Osteoblast (primary cell): ENCODE data around the gene NANOS3. TPM values are rescaled to one million over a fixed set of nuclear protein-coding genes. Genes with fewer than 3 reads are reported as not detected.

Experiments used
- DNase-seq: peaks from one replicate; pipeline ENCODE4 v3.0.0; 2011; ENCODE audit warnings: low spot score, mixed read lengths; ENCODE audit not compliant: insufficient read length; ENCODE audit errors: missing footprints
- H2AFZ ChIP-seq: 2 replicates; pipeline ENCODE4 v1.6.0; 2011; ENCODE audit warnings: mild to moderate bottlenecking, low read length
- H3K27ac ChIP-seq: 2 replicates; pipeline ENCODE4 v1.5.1; 2011; ENCODE audit warnings: mild to moderate bottlenecking, low read depth, low read length, moderate library complexity
- H3K27me3 ChIP-seq: 2 replicates; pipeline ENCODE4 v1.6.0; 2012; ENCODE audit warnings: mild to moderate bottlenecking, control low read depth, inconsistent platforms, low read length, moderate library complexity; ENCODE audit not compliant: insufficient read depth
- H3K36me3 ChIP-seq: 2 replicates; pipeline ENCODE4 v1.5.1; 2011; ENCODE audit warnings: mild to moderate bottlenecking, low read length, control low read depth, moderate library complexity; ENCODE audit not compliant: insufficient read depth
- H3K4me1 ChIP-seq: 2 replicates; pipeline ENCODE4 v1.5.1; 2011; ENCODE audit warnings: mild to moderate bottlenecking, low read length, control low read depth, moderate library complexity; ENCODE audit not compliant: insufficient read depth
- H3K4me2 ChIP-seq: 2 replicates; pipeline ENCODE4 v1.6.0; 2011; ENCODE audit warnings: mild to moderate bottlenecking, low read length; ENCODE audit not compliant: insufficient read depth
- H3K4me3 ChIP-seq: fragments of 200-600 bp; sonication (generic); 3 replicates; pipeline ENCODE4 v1.5.1; 2012; ENCODE audit warnings: mild to moderate bottlenecking, low read length, inconsistent platforms; ENCODE audit not compliant: insufficient read depth
- H3K79me2 ChIP-seq: 2 replicates; pipeline ENCODE4 v1.6.0; 2012; ENCODE audit warnings: mild to moderate bottlenecking, low read length, control low read depth, inconsistent platforms; ENCODE audit not compliant: insufficient read depth
- H3K9me3 ChIP-seq: 2 replicates; pipeline ENCODE4 v1.5.1; 2011; ENCODE audit warnings: low read depth, low read length, control low read depth
- H4K20me1 ChIP-seq: 2 replicates; pipeline ENCODE4 v1.6.0; 2012; ENCODE audit warnings: mild to moderate bottlenecking, low read length, control low read depth; ENCODE audit not compliant: insufficient read depth
- CTCF ChIP-seq: IDR thresholded peaks from 2 replicates; pipeline ENCODE4 v1.5.1; 2011; ENCODE audit warnings: mild to moderate bottlenecking, low read depth, low read length, moderate library complexity; ENCODE audit errors: extremely low read depth
- total RNA-seq: library from RNA; depleted of rRNA; stranded (reverse); fragments of >200 nt; gene quantifications from 2 replicates; pipeline ENCODE4 v1.2.3, GENCODE V29; 2012

Gene NANOS3
- total RNA-seq, 1 donor: not detected

DNA sequence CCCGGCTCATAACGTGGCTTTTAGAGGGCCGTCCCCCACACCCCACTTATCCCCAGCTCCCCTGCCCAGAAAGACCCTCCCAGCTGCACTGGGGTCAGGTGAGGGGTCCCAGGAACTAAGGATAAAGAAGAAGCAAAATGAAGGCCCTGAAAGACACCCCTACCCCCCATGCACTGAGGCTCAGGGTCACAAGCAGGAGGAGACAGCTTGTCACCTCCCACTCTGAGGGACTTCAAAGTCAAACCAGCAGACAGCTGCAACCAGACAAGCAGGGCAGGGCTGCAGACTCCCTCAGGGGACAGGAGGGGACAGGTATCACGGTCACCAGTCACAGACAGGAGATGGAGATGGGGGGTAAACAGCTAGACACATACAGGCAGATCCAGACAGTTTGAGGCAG lies 6.1 kb upstream of the NANOS3 start:
- Histone ChIP-seq H3K4me3 (no peak overlapping the region), H3K4me1 (no peaks in the 10 kb centered on the region), H4K20me1 (no peaks in the 10 kb centered on the region), H3K4me2 (no peak overlapping the region), H3K9me3 (no peaks in the 10 kb centered on the region), H3K27ac (no peak overlapping the region), H3K36me3 (no peaks in the 10 kb centered on the region), H2AFZ (no peak overlapping the region), H3K79me2 (peaks cover 3% of the 10 kb centered on the region), H3K27me3 (peaks cover 8% of the 10 kb centered on the region)
- DNase-seq: peak; percentile 55
- no peak for TF ChIP-seq CTCF

- Histone ChIP-seq H3K27ac (no peak overlapping the region), H3K4me3 (peak overlapping the region; percentile 62), H3K4me1 (no peaks in the 10 kb centered on the region), H4K20me1 (no peaks in the 10 kb centered on the region), H3K79me2 (no peaks in the 10 kb centered on the region), H2AFZ (no peak overlapping the region), H3K4me2 (peak overlapping the region; percentile 52), H3K36me3 (no peaks in the 10 kb centered on the region), H3K27me3 (no peaks in the 10 kb centered on the region), H3K9me3 (no peaks in the 10 kb centered on the region)
- no peak for DNase-seq
- TF ChIP-seq CTCF: no peak
Measured at GRCh38 chr19:13872339-13872694, 4.6 kb upstream of the NANOS3 start.

- Histone ChIP-seq H3K79me2 (no peaks in the 10 kb centered on the region), H3K4me1 (no peaks in the 10 kb centered on the region), H3K9me3 (no peaks in the 10 kb centered on the region), H4K20me1 (no peaks in the 10 kb centered on the region), H3K27ac (no peak overlapping the region), H2AFZ (peak overlapping the region; percentile 67), H3K27me3 (no peaks in the 10 kb centered on the region), H3K4me3 (peak overlapping the region; percentile 62), H3K4me2 (peak overlapping the region; percentile 52), H3K36me3 (no peaks in the 10 kb centered on the region)
- peak; percentile 13 for TF ChIP-seq CTCF
- DNase-seq: peak; percentile 91
Measured at GRCh38 chr19:13872695-13873389, 4.1 kb upstream of the NANOS3 start.

DNA sequence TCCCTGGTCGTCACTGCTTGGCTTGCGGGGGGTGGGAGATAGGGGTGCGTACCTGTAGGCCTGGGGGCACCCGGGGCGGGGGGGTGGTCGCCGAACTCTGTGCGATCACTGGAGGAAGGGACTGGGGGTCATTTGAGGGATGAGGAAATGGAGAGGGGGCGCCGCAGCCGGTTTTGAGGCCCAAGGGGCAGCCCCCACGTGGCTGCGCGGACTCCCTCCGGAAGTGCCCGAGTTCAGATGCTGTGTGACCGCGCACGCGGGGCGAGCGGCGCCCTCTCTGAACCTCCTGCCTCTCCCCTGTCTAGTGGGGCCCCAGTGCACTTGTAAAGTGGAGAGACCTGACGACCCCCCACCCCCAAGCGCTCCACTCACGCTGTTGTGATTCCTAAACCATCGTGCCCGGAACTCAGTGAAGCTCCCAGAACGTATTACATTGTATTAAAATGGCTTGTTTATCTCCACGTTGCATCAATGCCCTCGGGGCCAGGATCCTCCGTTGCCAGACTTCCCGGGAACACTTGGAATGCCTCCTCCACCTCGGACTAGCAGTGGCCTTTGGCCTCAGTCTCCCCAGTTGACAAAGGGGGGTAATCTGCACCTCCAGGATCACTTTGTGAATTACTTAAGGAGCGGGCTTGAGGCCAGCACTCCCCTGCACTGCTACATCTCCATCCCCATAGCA lies 3.0 kb upstream of the NANOS3 start:
- Histone ChIP-seq H3K27me3 (no peaks in the 10 kb centered on the region), H2AFZ (no peak overlapping the region), H3K4me3 (no peak overlapping the region), H3K4me2 (no peak overlapping the region), H3K36me3 (no peaks in the 10 kb centered on the region), H3K9me3 (no peaks in the 10 kb centered on the region), H4K20me1 (no peaks in the 10 kb centered on the region), H3K27ac (no peak overlapping the region), H3K4me1 (no peaks in the 10 kb centered on the region), H3K79me2 (no peaks in the 10 kb centered on the region)
- TF ChIP-seq CTCF: no peak
- DNase-seq: peak; percentile 51
